Measurements from ENCODE around the gene WDR86.

DNA sequence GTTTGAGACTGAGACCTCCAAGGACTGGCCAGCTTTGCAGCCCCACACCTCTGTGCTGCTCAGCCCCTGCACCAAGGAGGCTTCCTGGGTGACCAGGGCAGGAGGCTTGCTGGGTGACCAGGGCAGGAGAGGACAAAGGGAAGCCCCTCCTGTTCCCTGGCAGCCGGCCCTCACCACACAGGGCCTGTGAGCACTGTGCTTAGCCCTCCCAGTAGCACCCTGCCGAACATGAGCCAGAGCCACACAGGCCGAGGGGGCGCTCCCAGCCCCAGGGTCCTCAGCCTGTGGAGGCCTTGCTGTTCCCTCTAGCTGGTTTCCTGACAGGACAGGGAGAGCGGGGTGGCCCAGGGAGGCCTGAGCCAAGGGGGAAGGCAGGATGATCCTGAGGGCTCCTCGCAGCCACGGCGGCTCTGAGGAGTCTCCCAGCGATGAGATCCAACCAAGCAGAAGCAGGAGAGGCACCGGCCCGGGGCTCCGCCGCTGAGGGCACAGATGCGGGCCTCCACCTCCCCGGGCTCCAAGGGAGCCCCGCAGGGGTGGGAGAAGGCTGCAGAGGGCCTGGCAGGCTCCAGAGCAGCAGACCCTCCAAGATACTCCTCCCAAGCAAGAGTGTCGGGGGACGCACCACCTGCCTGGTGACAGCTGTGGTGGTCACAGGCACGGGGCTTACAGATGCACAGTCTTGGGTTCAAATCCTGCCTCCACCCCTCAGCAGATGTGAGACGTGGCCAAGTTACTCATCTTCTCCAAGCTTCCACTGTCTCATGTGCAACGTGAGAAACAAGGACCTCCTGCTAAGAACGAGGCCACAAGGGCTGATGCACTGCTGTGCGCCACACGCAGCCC lies 22.5 kb downstream of the WDR86 start:
- TF ChIP-seq, protein P1, sequence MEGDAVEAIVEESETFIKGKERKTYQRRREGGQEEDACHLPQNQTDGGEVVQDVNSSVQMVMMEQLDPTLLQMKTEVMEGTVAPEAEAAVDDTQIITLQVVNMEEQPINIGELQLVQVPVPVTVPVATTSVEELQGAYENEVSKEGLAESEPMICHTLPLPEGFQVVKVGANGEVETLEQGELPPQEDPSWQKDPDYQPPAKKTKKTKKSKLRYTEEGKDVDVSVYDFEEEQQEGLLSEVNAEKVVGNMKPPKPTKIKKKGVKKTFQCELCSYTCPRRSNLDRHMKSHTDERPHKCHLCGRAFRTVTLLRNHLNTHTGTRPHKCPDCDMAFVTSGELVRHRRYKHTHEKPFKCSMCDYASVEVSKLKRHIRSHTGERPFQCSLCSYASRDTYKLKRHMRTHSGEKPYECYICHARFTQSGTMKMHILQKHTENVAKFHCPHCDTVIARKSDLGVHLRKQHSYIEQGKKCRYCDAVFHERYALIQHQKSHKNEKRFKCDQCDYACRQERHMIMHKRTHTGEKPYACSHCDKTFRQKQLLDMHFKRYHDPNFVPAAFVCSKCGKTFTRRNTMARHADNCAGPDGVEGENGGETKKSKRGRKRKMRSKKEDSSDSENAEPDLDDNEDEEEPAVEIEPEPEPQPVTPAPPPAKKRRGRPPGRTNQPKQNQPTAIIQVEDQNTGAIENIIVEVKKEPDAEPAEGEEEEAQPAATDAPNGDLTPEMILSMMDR (conservative IDR thresholded peaks at IDR 0.05; ENCODE audit: low read length): no peak
- TF ChIP-seq EZH2phosphoT487 (IDR thresholded peaks at IDR 0.05; ENCODE audit: borderline replicate concordance): no peak
